ENCODE measurements around the gene COBL. TPM values are rescaled to one million over a fixed set of nuclear protein-coding genes. Genes with fewer than 3 reads are reported as not detected.

Gene COBL
- total RNA-seq, 1 experiment from 2014 or later = 0.04 TPM

DNA sequence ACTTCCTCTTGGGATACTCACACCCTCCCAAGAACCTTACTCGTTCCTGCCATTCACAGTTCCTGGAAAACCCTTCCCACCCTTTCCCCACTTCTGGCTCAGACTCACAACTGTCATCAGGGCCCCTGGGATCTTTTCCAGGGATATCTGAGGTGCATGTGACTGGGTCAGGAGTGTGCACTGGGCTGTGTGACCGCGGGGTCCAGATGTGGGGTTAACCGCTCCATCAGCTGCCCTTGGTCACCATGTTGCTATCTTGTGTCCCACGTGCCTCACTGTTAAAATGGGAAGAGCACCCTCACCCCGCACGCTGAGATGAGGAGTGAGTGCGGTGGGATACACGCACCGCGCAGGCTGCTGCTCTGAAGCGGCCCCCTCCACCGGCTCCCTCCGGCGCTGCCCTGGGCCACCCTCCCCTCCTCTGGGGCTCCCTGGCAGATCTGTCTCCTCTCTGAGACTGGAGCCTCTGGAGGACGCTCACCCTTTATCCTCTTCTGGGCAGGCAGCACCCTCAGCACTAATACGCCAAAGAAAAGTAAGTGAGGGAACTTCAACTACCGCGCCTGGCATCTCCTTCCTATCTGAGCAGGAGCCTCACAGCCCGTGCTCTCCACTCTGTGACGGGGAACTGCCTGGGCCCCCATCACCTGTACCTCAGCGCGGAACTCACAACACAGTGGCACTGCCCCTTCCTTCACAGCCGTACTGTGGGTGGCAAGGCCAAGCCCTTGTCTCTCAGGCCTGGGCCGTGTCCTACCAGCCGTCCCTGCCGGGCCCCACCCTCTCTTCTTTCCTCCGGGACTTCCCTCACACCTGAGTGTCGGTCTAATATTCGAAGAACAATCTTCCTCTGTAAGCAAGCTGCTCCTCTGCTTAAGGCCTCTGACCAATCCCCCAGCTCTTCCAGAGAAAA is 15.6 kb downstream of the COBL start:
- no peaks in the 10 kb centered on the region for H3K36me3 ChIP-seq
- no peaks in the 10 kb centered on the region for H3K27me3 ChIP-seq
- no peak overlapping the region for H3K27ac ChIP-seq
- no peak overlapping the region for H3K4me3 ChIP-seq
- H3K9me3 ChIP-seq (replicated peaks) = no peaks in the 10 kb centered on the region
- H3K4me1 ChIP-seq = no peaks in the 10 kb centered on the region
- no peak for DNase-seq

DNA sequence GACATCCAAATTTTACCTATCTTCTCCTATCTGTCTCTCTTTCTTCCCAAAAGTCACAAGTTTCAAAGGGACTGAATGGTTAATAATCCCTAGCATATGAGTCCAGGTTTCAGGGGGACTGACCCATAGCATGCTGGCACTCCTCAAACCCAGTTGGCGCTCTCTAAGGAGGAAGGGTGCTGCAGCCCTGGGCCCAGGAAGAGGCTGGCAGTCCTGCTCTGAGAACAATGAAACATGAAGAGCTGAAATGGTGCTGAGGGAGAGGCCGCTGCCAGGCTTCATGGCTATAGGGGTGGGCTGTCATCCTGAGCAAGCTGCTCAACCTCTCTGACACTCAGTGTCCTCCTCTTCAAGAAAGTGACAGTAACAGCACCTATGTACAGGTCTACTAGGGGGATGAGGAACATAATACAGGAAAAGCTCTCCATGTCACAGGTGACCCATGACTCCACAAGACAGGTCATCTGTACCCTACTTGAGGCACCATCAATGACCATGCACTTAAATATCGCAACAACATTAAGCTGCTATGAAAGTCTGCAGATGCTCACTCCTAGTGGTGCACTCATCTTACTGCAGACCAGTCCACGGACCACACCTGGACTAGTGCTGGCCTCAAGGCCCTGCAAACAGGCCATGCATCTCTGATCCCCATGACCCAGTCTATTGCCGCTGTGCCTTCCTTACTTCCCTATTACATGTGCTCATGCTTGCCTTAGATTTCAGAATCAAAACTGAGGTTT is 17.0 kb downstream of the COBL start:
- no peak overlapping the region for H3K4me3 ChIP-seq
- DNase-seq = no peak
- no peaks in the 10 kb centered on the region for H3K27me3 ChIP-seq

DNA sequence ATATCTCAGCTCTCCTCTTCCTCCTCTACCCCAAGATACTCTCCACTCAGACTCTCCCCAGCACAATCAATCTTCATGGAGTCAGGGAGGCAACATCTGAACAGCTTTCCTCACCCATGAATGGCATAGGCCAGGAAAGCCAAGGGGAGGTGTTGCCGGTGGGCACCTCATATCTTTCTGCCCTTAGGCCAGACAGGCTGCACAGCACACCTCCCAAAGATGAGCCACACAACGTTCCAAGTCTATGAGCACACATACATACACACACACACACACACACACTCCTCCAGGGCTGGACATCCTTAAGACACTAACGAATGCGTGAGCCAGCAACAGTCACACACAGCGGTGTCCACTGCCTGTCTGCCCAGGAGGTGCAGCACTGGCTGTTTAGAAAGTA is 17.7 kb downstream of the COBL start:
- no peaks in the 10 kb centered on the region for H3K27me3 ChIP-seq
- no peak overlapping the region for H3K27ac ChIP-seq
- no peaks in the 10 kb centered on the region for H3K36me3 ChIP-seq
- no peak overlapping the region for H3K4me3 ChIP-seq
- H3K9me3 ChIP-seq (replicated peaks) = no peaks in the 10 kb centered on the region
- no peak for DNase-seq
- no peaks in the 10 kb centered on the region for H3K4me1 ChIP-seq

More for the DNA sequence above, 17.0 kb downstream of the COBL start:
- H3K4me1 ChIP-seq = no peaks in the 10 kb centered on the region
- no peak overlapping the region for H3K27ac ChIP-seq
- no peaks in the 10 kb centered on the region for H3K9me3 ChIP-seq (replicated peaks)
- no peaks in the 10 kb centered on the region for H3K36me3 ChIP-seq

DNA sequence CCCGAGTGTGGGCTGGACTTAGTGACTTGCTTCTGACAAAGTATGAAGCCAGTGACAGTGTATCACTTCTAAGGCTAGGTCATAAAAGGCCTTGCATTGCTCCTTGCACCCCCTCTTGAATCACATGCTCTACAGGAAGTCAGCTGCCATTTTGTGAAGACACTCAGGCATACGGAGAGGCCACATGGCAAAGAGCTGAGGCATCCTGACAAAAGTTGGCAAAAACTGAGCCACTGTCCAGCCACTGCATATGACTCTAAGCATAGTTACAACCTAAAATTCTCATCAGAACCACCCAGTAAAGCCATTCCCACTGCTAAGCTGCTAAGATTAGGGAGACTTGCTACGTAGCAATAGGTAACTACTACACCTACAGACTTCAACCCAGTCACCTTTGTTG is 18.6 kb downstream of the COBL start:
- no peak for DNase-seq
- H3K4me1 ChIP-seq = no peaks in the 10 kb centered on the region
- H3K36me3 ChIP-seq = no peaks in the 10 kb centered on the region
- H3K9me3 ChIP-seq (replicated peaks) = no peaks in the 10 kb centered on the region
- H3K27me3 ChIP-seq = peaks cover 3% of the 10 kb centered on the region; the same call in 1 of the 2 replicates
- no peak overlapping the region for H3K27ac ChIP-seq
- H3K4me3 ChIP-seq = no peak overlapping the region

DNA sequence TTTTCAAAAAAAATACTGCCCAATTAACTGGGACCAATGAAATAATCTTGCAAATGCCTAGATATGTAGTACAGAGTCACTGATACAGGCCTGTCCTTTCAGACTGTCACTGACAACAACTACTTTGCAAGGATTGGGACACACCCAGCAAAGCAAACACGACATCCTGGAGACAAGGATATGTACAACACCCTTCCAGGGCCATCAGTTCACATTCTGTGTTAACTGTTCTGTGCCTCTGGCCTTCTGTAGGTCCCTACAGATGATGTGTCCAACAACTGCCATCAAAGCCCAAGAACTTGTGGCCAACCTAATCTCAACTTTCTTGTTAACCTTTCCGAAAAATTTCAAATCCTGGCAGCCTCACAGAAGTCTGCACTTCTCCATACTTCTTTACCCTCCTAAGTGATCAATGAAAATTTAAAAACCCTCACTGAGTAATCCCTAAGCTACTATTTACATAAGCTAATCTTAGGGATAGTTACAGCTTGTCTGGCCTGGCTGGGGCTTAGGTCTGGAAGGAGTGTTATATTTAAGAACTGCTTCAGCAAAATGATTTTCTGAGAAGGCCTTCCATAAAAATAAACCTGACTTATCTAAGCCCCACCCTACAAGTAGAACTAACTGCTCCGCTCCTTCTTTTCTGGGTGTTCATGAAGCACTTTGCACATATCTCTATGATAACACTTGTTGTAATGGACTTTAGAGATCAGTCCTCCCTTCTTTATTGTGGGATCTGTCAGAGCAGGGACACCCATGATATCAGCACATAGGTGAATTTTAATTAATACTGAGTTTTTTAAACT is 21.0 kb downstream of the COBL start:
- H3K9me3 ChIP-seq (replicated peaks) = no peaks in the 10 kb centered on the region
- no peaks in the 10 kb centered on the region for H3K36me3 ChIP-seq
- H3K4me1 ChIP-seq = no peaks in the 10 kb centered on the region
- no peak for DNase-seq
- peaks cover 6% of the 10 kb centered on the region; the same call in 1 of the 2 replicates for H3K27me3 ChIP-seq
- H3K27ac ChIP-seq = no peak overlapping the region
- H3K4me3 ChIP-seq = no peak overlapping the region

DNA sequence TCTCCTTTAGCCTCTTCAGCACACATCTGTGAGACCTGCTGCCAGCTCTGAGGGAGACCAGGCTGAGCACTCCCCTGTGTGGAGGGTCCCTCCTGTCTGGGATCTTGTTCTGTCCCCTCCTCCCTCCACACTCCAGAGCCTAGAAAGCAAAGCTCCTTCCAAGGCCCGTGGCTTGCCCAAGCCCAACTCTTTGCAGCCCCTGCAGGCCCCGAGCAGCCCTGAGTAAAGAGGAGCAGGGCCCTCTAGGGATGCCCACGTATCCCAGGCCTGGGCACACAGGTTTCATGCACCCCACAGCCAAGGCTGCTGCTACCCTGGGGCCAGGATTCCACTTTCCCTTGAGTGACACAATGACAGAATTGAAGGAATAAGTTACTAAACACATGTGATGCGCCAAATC is 24.0 kb downstream of the COBL start:
- Histone ChIP-seq H3K9me3 (replicated peaks) (no peaks in the 10 kb centered on the region), H3K27ac (no peak overlapping the region), H3K36me3 (no peaks in the 10 kb centered on the region), H3K27me3 (peaks cover 6% of the 10 kb centered on the region; the same call in 1 of the 2 replicates), H3K4me1 (no peaks in the 10 kb centered on the region), H3K4me3 (no peak overlapping the region)
- DNase-seq = no peak

DNA sequence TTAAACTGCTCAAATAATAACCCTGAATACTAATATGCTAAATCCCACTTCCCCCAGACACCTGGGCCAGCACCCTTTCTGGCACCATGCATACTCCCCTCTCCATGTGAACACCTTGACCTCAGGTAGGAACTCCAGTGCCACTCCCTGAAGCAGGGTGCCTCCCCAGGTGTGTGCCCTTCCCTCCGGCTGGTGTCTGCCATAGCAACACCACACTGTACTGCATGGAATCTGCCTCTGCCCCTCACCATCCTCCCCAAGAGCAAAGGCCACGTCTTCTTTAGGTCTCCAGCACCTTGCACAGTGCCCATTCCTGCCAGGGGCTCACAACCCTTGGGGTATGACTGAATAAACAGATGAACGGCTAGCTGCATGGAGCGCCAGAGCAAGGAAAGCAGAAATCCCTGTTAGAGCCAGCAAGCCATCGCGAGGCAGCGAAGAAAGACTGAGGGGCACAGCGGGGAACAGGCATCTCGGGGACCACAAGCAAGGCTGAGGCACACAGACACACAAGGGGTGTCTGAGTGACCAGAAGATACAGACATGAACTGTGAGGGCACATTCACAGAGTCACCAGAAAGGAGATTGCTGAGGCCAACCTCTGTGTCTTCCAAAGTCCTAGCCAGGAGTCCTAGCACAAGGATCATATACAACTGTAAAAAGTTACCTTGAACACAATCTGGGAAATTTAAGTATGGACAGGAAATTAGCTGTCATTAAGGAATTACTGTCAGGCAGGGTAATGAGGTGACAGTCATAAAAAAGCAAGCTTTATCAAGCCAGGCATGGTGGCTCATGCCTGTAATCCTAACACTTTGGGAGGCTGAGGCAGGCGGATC is 25.7 kb downstream of the COBL start:
- no peak overlapping the region for H3K27ac ChIP-seq
- H3K4me3 ChIP-seq = no peak overlapping the region
- no peaks in the 10 kb centered on the region for H3K36me3 ChIP-seq
- no peaks in the 10 kb centered on the region for H3K4me1 ChIP-seq
- peaks cover 6% of the 10 kb centered on the region; the same call in 1 of the 2 replicates for H3K27me3 ChIP-seq
- no peak for DNase-seq
- H3K9me3 ChIP-seq (replicated peaks) = no peaks in the 10 kb centered on the region

DNA sequence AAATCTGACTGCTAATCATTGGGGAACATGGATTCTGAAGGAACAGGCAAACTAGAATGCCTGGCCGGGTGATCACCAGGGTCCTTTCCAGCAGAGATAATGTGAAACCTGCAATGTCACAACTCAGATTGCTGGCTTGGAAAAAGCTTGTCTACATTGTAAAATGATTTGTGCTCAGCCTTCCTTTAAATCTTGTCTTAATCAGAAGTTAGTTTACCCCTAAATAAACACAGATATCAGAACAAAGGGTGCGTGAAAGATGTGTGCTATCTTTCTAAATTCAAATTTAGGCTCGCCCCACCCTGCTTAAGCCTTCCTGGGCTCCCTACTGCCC is 26.3 kb downstream of the COBL start:
- DNase-seq = no peak
- no peak overlapping the region for H3K27ac ChIP-seq
- no peaks in the 10 kb centered on the region for H3K4me1 ChIP-seq
- H3K4me3 ChIP-seq = no peak overlapping the region
- no peaks in the 10 kb centered on the region for H3K36me3 ChIP-seq
- H3K9me3 ChIP-seq (replicated peaks) = no peaks in the 10 kb centered on the region
- peaks cover 6% of the 10 kb centered on the region; the same call in 1 of the 2 replicates for H3K27me3 ChIP-seq

DNA sequence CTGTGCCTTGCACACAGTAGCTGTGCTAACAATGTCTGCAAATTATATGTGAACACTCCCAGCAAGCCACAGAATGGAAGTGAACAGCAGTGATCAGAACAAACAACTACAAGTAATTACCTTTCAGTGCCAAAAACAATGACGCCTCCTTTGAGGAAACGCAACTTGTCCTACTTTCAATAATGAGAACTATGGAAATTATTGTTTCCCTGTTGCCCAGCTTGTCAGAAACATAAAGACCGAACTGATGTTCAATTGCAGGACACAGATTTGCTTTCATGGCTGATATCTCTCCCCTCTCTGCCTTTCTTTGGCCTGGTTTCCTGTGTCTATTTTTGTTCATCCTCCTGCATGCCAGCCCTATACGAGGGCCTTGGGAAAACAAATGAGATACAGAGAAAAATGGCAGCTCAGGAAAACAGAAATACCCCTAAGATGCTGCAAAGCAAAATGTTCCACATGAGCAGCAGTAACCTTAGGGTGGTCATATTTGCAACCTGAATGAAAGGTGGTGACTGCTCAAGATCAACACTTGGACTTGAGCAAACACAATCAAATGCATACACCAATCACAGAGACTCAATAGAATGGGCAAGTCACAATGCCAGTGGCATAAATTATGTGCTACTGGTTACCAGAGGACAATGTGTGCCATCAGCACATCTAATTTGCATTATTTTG is 26.8 kb downstream of the COBL start:
- no peak for DNase-seq

DNA sequence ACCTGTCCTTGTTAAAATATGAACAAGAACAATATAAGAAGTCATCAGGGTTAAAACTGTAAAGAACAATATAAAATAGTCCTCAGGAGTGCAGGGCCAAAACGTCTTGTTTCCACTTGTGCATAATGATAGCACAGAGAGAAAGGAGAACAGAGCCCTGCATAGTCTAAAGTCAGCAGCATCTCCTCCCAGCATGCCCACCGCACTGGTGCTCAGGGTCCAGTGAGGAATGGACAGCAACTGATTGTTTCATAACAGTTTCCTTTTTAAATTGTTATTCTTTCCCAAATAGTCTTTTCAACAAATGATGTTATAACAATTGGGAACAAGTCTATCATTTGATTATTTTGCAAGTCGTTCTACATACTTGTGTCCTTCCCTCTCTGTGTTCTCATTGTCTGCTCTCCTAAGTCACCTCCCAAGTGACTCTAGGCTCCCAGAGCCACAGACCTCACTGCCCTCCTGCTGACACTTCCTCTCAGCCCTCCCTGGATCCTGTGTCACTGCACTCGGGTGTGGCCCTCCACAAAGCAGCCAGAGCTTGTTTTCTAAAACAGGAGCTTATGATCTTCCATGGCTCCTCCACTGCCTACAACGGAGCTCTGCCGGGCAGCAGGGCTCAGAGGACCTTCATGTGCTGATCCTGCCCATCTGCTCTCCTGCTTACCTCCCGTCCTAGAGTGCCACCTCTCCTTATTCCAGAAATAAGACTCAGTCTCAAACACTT is 27.6 kb downstream of the COBL start:
- no peaks in the 10 kb centered on the region for H3K9me3 ChIP-seq (replicated peaks)
- DNase-seq = no peak
- no peak overlapping the region for H3K4me3 ChIP-seq
- peaks cover 6% of the 10 kb centered on the region; the same call in 1 of the 2 replicates for H3K27me3 ChIP-seq
- no peaks in the 10 kb centered on the region for H3K36me3 ChIP-seq
- H3K27ac ChIP-seq = no peak overlapping the region
- no peaks in the 10 kb centered on the region for H3K4me1 ChIP-seq

More for the DNA sequence above, 26.8 kb downstream of the COBL start:
- Histone ChIP-seq H3K36me3 (no peaks in the 10 kb centered on the region), H3K9me3 (replicated peaks) (no peaks in the 10 kb centered on the region), H3K27ac (no peak overlapping the region), H3K4me1 (no peaks in the 10 kb centered on the region), H3K4me3 (no peak overlapping the region), H3K27me3 (peaks cover 6% of the 10 kb centered on the region; the same call in 1 of the 2 replicates)

DNA sequence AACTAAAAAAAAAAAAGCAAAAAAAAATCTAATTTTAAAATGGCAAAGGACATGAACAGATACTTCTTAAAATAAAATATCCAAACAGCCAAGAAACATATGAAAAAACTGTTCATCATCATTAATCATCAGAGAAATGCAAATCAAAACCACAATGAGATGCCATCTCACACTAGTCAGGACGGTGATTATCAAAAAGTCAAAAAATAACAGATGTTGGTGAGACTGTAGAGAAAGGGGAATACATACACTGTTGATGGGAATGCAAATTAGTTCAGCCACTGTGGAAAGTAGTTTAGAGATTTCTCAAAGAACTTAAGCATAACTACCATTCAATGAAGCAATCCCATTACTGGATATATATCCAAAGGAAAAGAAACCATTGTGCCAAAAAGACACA is 30.2 kb downstream of the COBL start:
- no peaks in the 10 kb centered on the region for H3K9me3 ChIP-seq (replicated peaks)
- DNase-seq = no peak

DNA sequence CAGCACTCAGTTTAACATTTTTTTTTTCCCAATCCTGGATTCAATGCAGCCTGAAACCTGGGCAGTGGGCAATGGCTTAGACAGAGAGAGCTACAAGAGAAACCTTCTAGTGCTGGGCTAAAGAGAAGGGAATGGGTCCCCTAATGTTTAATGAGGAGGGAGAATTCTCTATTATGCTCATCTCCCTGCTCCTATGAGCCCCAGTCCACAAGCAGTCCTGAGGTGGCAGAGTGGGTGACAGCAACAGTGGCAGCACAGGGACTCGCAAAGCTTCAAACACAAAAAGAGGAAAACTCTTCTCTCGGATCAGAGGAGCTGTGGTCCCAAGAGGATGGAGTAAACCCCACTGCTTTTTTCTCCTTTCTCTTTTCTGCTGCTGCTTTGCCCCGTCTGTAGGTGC is 36.5 kb downstream of the COBL start:
- H3K27ac ChIP-seq = no peak overlapping the region

More for the DNA sequence above, 30.2 kb downstream of the COBL start:
- Histone ChIP-seq H3K36me3 (no peaks in the 10 kb centered on the region), H3K4me3 (no peak overlapping the region), H3K4me1 (no peaks in the 10 kb centered on the region), H3K27ac (no peak overlapping the region), H3K27me3 (no peaks in the 10 kb centered on the region)

DNA sequence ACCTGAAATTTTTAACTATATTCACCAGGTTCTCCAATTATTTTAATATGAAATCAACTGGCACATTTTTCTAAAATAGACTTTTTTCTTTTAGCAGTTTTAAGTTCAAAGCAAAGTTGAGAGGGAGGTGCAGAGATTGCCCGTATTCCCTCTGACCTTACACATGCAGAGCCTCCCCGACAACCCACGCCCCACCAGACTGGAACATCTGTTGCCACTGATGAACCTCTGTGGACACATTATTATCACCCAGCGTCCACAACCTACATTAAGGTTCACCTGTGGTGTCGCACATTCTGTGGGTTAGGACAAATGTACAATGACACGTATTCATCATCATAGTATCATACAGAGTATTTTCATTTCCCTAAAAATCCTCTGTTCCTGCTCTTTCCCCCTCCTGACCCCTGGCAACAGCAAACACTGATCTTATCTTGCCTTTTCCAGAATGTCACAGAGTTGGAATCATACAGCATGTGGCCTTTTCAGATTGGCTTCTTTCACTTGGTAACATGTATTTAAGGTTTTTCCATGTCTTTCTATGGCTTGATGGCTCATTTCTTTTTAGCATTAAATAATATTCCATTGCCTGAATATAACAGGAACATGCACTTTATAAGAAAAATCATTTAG is 37.1 kb downstream of the COBL start:
- no peaks in the 10 kb centered on the region for H3K36me3 ChIP-seq
- no peaks in the 10 kb centered on the region for H3K9me3 ChIP-seq (replicated peaks)
- H3K27me3 ChIP-seq = no peaks in the 10 kb centered on the region
- H3K27ac ChIP-seq = peak overlapping the region; percentile 69
- H3K4me3 ChIP-seq = no peak overlapping the region
- DNase-seq = peak in 1 of 2 experiments; percentile 37
- peaks cover 20% of the 10 kb centered on the region for H3K4me1 ChIP-seq

More for the DNA sequence above, 36.5 kb downstream of the COBL start:
- H3K4me3 ChIP-seq = no peak overlapping the region
- H3K4me1 ChIP-seq = peaks cover 20% of the 10 kb centered on the region
- no peaks in the 10 kb centered on the region for H3K9me3 ChIP-seq (replicated peaks)
- H3K27me3 ChIP-seq = no peaks in the 10 kb centered on the region
- DNase-seq = no peak
- no peaks in the 10 kb centered on the region for H3K36me3 ChIP-seq

All from SJCRH30 (cell line).